Fibroblast of pulmonary artery (primary cell): ENCODE measurements around the gene KRTAP4-3.
"Not testable (repeated sequence)": the region's sequence is repeated elsewhere in the genome, so short reads cannot be mapped to it uniquely, and the experiment has no call there.

Source experiments
- DNase-seq: peaks from one replicate; pipeline ENCODE4 v3.0.0-alpha.2; 2010; ENCODE audit warnings: low read depth
- H3K4me3 ChIP-seq: replicated peaks from 2 replicates; pipeline ENCODE4 v1.5.1; 2011; ENCODE audit warnings: low read depth, mild to moderate bottlenecking, control low read depth, low read length, moderate library complexity
- TF ChIP-seq, protein P1 (sequence below): IDR thresholded peaks from 2 replicates; pipeline ENCODE4 v1.5.1; 2011; ENCODE audit warnings: mild to moderate bottlenecking, control low read depth, low read length, inconsistent platforms; ENCODE audit errors: missing control alignments

Gene KRTAP4-3

DNA sequence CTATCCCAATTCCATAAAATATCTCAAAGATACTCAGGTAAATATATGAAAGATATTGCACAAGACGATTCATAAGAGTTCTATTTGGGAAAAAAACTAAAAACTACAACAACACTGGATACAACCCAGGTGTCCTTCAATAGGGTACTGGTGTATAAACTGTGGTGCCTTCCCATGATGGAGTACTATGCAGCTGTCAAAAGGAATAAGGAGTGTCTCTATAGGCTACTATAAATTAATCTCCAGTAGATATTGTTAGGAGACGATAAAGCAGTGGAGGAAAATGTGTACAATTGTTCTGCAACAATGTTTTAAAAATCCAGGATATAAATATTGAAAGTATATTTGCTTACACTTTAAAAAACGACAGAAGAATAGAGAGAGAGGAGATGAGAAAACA, 41.6 kb downstream of the KRTAP4-3 start:
- no peak overlapping the region for H3K4me3 ChIP-seq
- TF ChIP-seq, protein P1, sequence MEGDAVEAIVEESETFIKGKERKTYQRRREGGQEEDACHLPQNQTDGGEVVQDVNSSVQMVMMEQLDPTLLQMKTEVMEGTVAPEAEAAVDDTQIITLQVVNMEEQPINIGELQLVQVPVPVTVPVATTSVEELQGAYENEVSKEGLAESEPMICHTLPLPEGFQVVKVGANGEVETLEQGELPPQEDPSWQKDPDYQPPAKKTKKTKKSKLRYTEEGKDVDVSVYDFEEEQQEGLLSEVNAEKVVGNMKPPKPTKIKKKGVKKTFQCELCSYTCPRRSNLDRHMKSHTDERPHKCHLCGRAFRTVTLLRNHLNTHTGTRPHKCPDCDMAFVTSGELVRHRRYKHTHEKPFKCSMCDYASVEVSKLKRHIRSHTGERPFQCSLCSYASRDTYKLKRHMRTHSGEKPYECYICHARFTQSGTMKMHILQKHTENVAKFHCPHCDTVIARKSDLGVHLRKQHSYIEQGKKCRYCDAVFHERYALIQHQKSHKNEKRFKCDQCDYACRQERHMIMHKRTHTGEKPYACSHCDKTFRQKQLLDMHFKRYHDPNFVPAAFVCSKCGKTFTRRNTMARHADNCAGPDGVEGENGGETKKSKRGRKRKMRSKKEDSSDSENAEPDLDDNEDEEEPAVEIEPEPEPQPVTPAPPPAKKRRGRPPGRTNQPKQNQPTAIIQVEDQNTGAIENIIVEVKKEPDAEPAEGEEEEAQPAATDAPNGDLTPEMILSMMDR, result no peak
- DNase-seq, result no peak

DNA sequence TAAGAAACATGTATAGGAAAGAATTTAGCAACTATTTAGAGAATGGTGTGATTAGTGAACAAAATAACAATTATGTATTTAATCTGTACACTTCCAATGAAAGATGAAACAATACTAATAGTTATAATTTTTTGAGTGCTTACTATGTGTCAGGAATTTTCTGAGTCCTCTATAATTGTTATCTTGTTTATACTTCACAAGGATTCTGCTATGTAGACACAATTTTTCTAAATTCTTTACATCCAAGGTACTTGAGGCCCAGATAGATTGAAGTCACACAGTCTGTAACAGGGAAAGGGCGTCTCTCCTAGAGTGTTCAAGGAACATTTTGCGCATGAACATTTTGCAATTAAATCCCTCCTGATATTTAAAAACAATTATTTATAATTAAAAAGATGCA, 43.0 kb downstream of the KRTAP4-3 start:
- TF ChIP-seq, protein P1, result no peak
- no peak overlapping the region for H3K4me3 ChIP-seq
- DNase-seq, result no peak

GRCh38 chr17:41123991-41124371, 44.0 kb downstream of the KRTAP4-3 start, which contains the start of gene KRTAP4-12:
TSS of gene KRTAP4-12 (minus strand) at chr17:41124182. CDS start at chr17:41124122, 60 bp downstream.
- H3K4me3 ChIP-seq, DNase-seq: not testable (repeated sequence)

DNA sequence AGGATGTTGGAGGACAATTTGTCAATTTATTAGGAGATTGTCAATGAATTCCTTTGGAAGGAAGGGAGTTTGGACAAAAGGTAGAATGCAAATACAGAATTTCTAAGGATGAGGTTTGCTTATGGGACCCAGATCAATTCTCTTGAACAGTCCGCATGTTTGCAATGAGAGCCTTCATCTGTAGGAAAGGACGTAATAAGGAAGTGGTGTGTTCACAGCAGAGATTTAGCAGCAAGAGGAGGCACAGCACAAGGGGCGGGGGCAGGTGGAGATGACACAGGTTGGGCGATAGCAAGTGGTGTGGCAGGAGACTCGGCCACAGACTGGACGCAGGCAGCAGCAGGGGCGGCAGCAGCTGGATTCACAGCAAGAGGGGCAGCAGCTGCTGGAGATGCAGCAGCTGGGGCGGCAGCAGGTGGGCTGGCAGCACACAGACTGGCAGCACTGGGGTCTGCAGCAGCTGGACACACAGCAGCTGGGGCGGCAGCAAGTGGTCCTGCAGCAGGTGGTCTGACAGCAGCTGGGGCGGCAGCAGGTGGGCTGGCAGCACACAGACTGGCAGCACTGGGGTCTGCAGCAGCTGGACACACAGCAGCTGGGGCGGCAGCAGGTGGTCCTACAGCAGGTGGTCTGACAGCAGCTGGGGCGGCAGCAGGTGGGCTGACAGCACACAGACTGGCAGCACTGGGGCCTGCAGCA, 44.6 kb downstream of the KRTAP4-3 start:
- DNase-seq, H3K4me3 ChIP-seq: not testable (repeated sequence)

DNA sequence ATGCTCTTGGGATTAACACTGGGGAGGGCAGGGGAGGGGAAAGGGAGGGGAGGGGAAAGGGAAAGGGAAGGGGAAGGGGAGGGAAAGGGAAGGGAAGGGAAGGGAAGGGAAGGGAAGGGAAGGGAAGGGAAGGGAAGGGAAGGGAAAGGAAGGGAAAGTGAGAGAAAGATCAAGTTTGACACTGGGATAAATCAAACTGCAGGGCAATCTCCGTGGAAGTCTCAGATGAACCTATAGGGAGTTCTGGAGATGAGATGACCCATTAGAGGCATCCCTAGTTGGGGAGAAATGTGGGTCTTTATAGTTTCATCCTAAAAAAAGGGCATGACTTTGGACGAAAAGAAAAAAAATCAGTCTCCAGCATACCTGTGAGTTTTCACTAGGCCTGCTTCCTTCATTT, 46.3 kb downstream of the KRTAP4-3 start:
- no peak for DNase-seq
- TF ChIP-seq, protein P1, result no peak

DNA sequence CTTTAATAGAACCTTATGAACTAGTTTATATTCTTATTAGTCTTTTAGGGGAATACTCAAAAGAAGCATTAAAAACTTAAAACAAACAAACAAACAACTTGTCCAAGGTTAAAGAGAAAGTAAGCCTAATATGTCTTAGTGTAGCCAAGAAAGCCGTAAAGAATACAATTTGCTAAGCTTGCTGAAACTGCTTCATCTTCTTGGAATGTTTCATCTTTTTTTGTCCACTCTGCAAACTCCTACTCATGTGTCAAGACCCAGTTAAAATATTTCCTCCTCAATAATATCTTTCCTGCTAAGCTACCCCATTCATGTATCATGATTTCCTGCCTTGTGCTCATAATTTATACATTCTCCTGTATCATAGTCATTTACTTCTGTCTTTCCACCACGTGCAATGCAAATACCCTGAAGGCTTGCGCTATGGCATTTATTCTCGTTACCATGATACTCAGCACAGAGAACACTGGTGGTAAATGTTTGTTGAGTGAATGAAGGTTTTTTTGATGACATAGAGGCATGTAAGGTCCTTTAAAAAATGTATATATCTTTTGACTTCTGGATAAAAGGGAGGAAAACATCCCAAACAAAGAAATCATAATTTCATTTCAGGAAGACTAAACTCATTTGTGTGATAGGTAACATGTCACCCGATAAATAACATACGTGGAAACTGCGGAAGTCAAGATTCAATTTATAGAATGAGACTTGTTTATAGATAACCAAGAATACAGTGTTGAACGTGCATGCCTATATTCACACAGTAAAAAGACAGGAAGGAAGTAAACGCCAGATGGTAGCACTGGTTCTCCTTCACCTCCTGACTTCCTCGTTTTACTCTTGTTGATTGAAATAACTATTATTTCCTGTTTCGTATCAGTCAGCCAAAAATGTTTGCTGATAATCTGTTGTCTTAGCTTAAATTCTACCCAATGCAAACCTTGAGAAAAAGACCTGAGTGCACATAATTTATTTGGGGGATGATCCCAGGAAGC, 48.0 kb downstream of the KRTAP4-3 start:
- not testable (repeated sequence) for DNase-seq, H3K4me3 ChIP-seq

More for the DNA sequence above, 46.3 kb downstream of the KRTAP4-3 start:
- no peak overlapping the region for H3K4me3 ChIP-seq

GRCh38 chr17:41118721-41119120, 49.3 kb downstream of the KRTAP4-3 start:
- H3K4me3 ChIP-seq, result no peak overlapping the region
- DNase-seq, result no peak
- TF ChIP-seq, protein P1, result no peak

- DNase-seq, H3K4me3 ChIP-seq: not testable (repeated sequence)
Measured at GRCh38 chr17:41117846-41118386, 50.1 kb downstream of the KRTAP4-3 start, which contains the start of gene KRTAP4-11. TSS of gene KRTAP4-11 (minus strand) at chr17:41118373. CDS start at chr17:41118315, 58 bp downstream.
